CD4-positive, alpha-beta memory T cell (primary cell): Measurements from ENCODE around the gene MARK3. TPM values are rescaled to one million over a fixed set of nuclear protein-coding genes. Genes with fewer than 3 reads are reported as not detected.

ENCODE experiments used
- CTCF ChIA-PET: fragments of 350-600 bp; sonication (Branson Sonifier 250); formaldehyde crosslinking; loops from one replicate; lab custom pipeline; 2021; ENCODE audit warnings: inconsistent platforms; ENCODE audit not compliant: partially characterized antibody; lab: Charles Lee
- POLR2A ChIA-PET: fragments of 350-600 bp; sonication (Branson Sonifier 250); formaldehyde crosslinking; loops from one replicate; lab custom pipeline; 2021; ENCODE audit not compliant: partially characterized antibody; lab: Charles Lee
- DNase-seq, 5 donors: peaks; one replicate each; pipeline versions ENCODE4 v3.0.0 to v3.0.0-alpha.2; 2020 to 2022; ENCODE audit warnings: mixed read lengths in 1 of 5
- H3K27ac ChIP-seq: one replicate; pipeline ENCODE4 v1.7.0; 2013; ENCODE audit warnings: low read depth, low read length
- H3K27me3 ChIP-seq: 2 replicates; pipeline ENCODE4 v1.7.0; 2013; ENCODE audit warnings: mild to moderate bottlenecking, low read length, moderate library complexity; ENCODE audit not compliant: insufficient read depth
- H3K36me3 ChIP-seq: 2 replicates; pipeline ENCODE4 v1.7.0; 2013; ENCODE audit warnings: mild to moderate bottlenecking, low read length, moderate library complexity; ENCODE audit not compliant: insufficient read depth
- H3K4me1 ChIP-seq: 2 replicates; pipeline ENCODE4 v1.7.0; 2013; ENCODE audit warnings: mild to moderate bottlenecking, low read length, moderate library complexity; ENCODE audit not compliant: insufficient read depth
- H3K4me3 ChIP-seq, 2 donors: one replicate each; pipeline ENCODE4 v1.7.0; 2013; ENCODE audit warnings: low read length in 2 of 2, mild to moderate bottlenecking in 1 of 2
- H3K9me3 ChIP-seq, 2 donors: one replicate each; pipeline ENCODE4 v1.7.0; 2013; ENCODE audit warnings: low read length in 2 of 2, control low read depth in 1 of 2; ENCODE audit not compliant: control insufficient read depth in 1 of 2
- H3K27ac Mint-ChIP-seq, 7 donors: one replicate each; pipeline ENCODE4 v1.8.0; 2020 to 2021; ENCODE audit warnings: mixed read lengths in 7 of 7, mild to moderate bottlenecking in 6 of 7, inconsistent platforms in 3 of 7, moderate library complexity in 3 of 7
- H3K27me3 Mint-ChIP-seq, 2 donors: one replicate each; pipeline ENCODE4 v1.8.0; 2020 to 2021; ENCODE audit warnings: mixed read lengths in 2 of 2
- H3K36me3 Mint-ChIP-seq, 2 donors: one replicate each; pipeline ENCODE4 v1.8.0; 2020 to 2021; ENCODE audit warnings: mixed read lengths in 2 of 2, inconsistent platforms in 1 of 2, mild to moderate bottlenecking in 1 of 2
- H3K4me1 Mint-ChIP-seq, 4 donors: one replicate each; pipeline ENCODE4 v1.8.0; 2020 to 2021; ENCODE audit warnings: mixed read lengths in 4 of 4, mild to moderate bottlenecking in 1 of 4
- H3K4me3 Mint-ChIP-seq, 8 donors: one replicate each; pipeline ENCODE4 v1.8.0; 2020 to 2021; ENCODE audit warnings: mixed read lengths in 8 of 8, mild to moderate bottlenecking in 7 of 8, moderate library complexity in 6 of 8, inconsistent platforms in 3 of 8
- H3K9me3 Mint-ChIP-seq, 8 donors: one replicate each; pipeline ENCODE4 v1.8.0; 2020 to 2021; ENCODE audit warnings: mixed read lengths in 8 of 8, mild to moderate bottlenecking in 5 of 8, inconsistent platforms in 3 of 8, moderate library complexity in 1 of 8
- intact Hi-C: fragments of 100-400 bp; cut with micrococcal nuclease; formaldehyde crosslinking; loops from one replicate; pipeline ENCODE4 v1.15.1; 2023
- polyA plus RNA-seq, 2 donors: library from polyadenylated mRNA; unstranded; fragments of 300-500 nt; fragmentation: Illumina TruSeq; gene quantifications; one replicate each; pipeline ENCODE4 v1.2.3, GENCODE V29; 2021
- total RNA-seq, 2 experiments: library from RNA; stranded (reverse); gene quantifications; one replicate each; pipeline ENCODE4 v1.2.3, GENCODE V29; 2021

MARK3 gene
- total and polyA plus RNA-seq, 4 experiments from 2014 or later = 18.4 to 113 (median 76.2) TPM

DNA sequence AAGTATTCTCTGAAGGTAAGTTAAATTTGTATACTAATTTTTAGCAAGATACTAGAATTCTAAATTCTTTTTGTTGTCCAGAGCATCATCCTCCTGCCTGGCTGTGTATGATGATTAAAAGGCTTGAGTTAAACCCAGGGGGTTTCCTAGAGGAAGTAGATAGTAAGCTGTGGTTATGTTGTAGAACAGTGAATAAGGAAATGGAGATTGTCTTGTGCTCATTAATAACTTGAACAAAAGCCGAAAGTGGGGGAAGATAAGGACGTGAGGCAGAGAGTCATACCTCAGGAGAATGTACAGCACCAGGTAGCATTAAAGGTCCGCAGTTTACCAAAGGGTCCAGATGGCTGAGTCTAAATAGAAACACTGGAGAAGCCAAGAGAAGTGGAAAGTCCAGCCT lies 95.4 kb downstream of the MARK3 start:
- Mint-ChIP-seq H3K4me3 (peak overlapping the region in 2 of 8 donors; percentile 3 to 29), H3K27ac (peak overlapping the region; percentile 4 to 74 (median 41)), H3K9me3 (no peaks in the 10 kb centered on the region), H3K4me1 (peaks cover 11 to 17% (median 14%) of the 10 kb centered on the region in 4 donors), H3K27me3 (no peaks in the 10 kb centered on the region), H3K36me3 (peaks cover 42 to 66% of the 10 kb centered on the region in 2 donors)
- Histone ChIP-seq H3K4me3 (no peak overlapping the region), H3K4me1 (peaks cover 15% of the 10 kb centered on the region), H3K36me3 (peaks cover 40% of the 10 kb centered on the region), H3K27ac (peak overlapping the region; percentile 11), H3K27me3 (no peaks in the 10 kb centered on the region), H3K9me3 (no peaks in the 10 kb centered on the region)
- POLR2A ChIA-PET = no interaction called here
- CTCF ChIA-PET = no interaction called here
- DNase-seq = peak in 3 of 5 donors; percentile 7 to 22 (median 9)
- intact Hi-C loops = no loop called here

DNA sequence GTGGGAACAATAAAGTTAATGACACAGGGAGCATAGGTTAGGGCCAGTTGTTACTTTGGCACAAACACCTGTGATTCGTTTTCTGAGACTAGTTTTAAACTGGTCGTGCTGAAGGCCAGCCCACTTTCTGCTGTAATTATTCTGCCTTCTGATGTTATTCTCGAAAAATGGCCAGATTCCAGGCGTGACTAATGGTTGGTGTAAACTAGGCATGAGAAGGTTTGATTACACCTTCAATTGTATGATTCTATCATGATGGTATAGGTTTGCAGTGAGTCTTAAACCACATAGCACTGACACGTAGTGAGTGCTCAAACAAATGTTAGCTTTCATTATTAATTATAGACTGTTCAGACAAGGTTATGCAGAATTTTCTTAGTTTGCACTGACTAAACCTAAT lies 98.4 kb downstream of the MARK3 start:
- H3K27ac ChIP-seq = no peak overlapping the region
- Mint-ChIP-seq H3K9me3 (no peaks in the 10 kb centered on the region), H3K4me3 (no peak overlapping the region), H3K27ac (peak overlapping the region in 1 of 7 donors; percentile 30), H3K36me3 (peaks cover 35 to 54% of the 10 kb centered on the region in 2 donors), H3K27me3 (no peaks in the 10 kb centered on the region), H3K4me1 (peaks cover 11 to 17% (median 14%) of the 10 kb centered on the region in 4 donors)
- H3K36me3 ChIP-seq = peaks cover 34% of the 10 kb centered on the region
- H3K27me3 ChIP-seq = no peaks in the 10 kb centered on the region
- POLR2A ChIA-PET = no interaction called here
- CTCF ChIA-PET = no interaction called here
- DNase-seq = no peak
- intact Hi-C loops = no loop called here
- peaks cover 15% of the 10 kb centered on the region for H3K4me1 ChIP-seq
- H3K4me3 ChIP-seq = no peak overlapping the region
- no peaks in the 10 kb centered on the region for H3K9me3 ChIP-seq

DNA sequence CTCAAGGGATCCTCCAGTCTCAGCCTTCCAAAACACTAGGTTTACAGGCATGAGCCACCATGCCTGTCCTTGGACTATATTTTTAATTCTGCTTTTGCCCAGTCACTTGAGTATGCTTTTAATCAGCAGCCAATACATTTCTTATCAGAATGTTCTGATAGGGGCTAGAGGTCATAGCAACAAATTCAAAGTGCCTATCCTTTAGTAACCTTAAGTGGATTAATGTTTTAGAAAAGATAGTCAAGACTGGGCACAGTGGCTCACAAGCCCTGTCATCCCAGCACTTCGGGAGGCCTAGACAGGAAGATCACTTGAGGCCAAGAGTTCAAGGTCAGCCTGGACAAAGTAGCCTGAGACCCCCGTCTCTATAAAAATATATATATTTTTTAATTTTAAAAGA lies 100.3 kb downstream of the MARK3 start:
- ChIA-PET CTCF (no interaction called here), POLR2A (no interaction called here)
- Mint-ChIP-seq H3K27ac (peak overlapping the region in 1 of 7 donors; percentile 74), H3K4me3 (no peak overlapping the region), H3K36me3 (peaks cover 42 to 57% of the 10 kb centered on the region in 2 donors), H3K9me3 (no peaks in the 10 kb centered on the region), H3K27me3 (no peaks in the 10 kb centered on the region), H3K4me1 (peaks cover 5 to 11% (median 7%) of the 10 kb centered on the region in 4 donors)
- intact Hi-C loops = no loop called here
- H3K27ac ChIP-seq = no peak overlapping the region
- peaks cover 35% of the 10 kb centered on the region for H3K36me3 ChIP-seq
- no peak overlapping the region for H3K4me3 ChIP-seq
- no peaks in the 10 kb centered on the region for H3K27me3 ChIP-seq
- no peaks in the 10 kb centered on the region for H3K9me3 ChIP-seq
- peaks cover 5% of the 10 kb centered on the region for H3K4me1 ChIP-seq
- DNase-seq = no peak

DNA sequence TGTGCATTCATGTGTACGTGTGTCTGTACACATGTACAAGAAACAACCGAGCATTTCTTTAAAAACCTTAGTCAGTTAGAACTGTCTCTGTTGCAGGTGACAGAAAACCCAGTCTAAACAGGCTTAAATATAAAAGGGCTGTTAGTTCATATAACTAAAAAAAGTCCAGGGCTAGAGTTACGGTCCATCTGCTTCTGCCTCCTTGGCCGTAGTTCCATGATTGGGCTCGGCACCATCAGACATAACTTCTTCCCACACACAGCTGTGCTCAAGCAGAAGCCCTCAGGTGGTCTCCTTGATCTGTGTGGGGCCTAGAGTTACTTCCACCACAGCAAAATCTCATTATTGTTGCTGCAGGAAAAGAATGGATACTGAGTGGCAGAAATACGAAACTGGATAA lies 102.9 kb downstream of the MARK3 start:
- Mint-ChIP-seq H3K36me3 (peaks cover 38 to 54% of the 10 kb centered on the region in 2 donors), H3K27ac (peak overlapping the region in 4 of 7 donors; percentile 35 to 79 (median 57))

DNA sequence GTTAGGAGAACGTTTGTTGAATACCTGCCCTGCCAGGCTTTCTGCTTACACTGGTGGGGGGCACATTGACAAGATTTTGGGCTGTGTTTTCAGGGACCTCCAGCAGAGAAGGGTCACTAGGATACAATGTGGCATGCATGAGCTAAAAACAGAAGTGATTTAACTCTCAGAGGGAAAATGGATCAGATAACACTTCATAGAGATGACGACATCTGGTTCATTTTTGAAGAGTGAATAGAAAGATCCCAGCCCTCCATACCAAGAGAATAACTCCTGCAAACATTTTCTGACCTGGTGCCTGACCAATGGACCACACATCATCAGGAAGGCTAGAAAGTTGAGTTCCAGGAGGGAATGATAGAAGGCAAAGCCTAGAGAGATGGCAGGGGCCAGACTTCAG lies 103.7 kb downstream of the MARK3 start:
- no peak overlapping the region for H3K27ac ChIP-seq
- POLR2A ChIA-PET = no interaction called here
- no peaks in the 10 kb centered on the region for H3K9me3 Mint-ChIP-seq
- H3K4me1 ChIP-seq = no peaks in the 10 kb centered on the region
- H3K9me3 ChIP-seq = no peaks in the 10 kb centered on the region
- no peak overlapping the region for H3K4me3 Mint-ChIP-seq
- CTCF ChIA-PET = no interaction called here
- peaks cover 33% of the 10 kb centered on the region for H3K36me3 ChIP-seq
- DNase-seq = no peak
- intact Hi-C loops = no loop called here
- H3K27me3 ChIP-seq = no peaks in the 10 kb centered on the region
- H3K36me3 Mint-ChIP-seq = peaks cover 34 to 50% of the 10 kb centered on the region in 2 donors
- H3K4me1 Mint-ChIP-seq = peaks cover 0 to 2% (median 0%) of the 10 kb centered on the region in 4 donors
- H3K27ac Mint-ChIP-seq = peak overlapping the region in 3 of 7 donors; percentile 0 to 44 (median 35)
- no peaks in the 10 kb centered on the region for H3K27me3 Mint-ChIP-seq
- no peak overlapping the region for H3K4me3 ChIP-seq

More for the DNA sequence above, 102.9 kb downstream of the MARK3 start:
- Histone ChIP-seq H3K4me3 (no peak overlapping the region), H3K27me3 (no peaks in the 10 kb centered on the region), H3K4me1 (no peaks in the 10 kb centered on the region), H3K36me3 (peaks cover 39% of the 10 kb centered on the region), H3K27ac (no peak overlapping the region), H3K9me3 (no peaks in the 10 kb centered on the region)
- intact Hi-C loops = no loop called here
- ChIA-PET CTCF (interaction anchor here (0.9 kb wide), 1 partner anchor 12 kb away, joined by 3 read pairs; no protein-coding TSS in a partner anchor), POLR2A (no interaction called here)
- Mint-ChIP-seq H3K27me3 (no peaks in the 10 kb centered on the region), H3K4me1 (peaks cover 0 to 2% (median under 1%) of the 10 kb centered on the region in 4 donors), H3K9me3 (no peaks in the 10 kb centered on the region), H3K4me3 (no peak overlapping the region)
- no peak for DNase-seq

DNA sequence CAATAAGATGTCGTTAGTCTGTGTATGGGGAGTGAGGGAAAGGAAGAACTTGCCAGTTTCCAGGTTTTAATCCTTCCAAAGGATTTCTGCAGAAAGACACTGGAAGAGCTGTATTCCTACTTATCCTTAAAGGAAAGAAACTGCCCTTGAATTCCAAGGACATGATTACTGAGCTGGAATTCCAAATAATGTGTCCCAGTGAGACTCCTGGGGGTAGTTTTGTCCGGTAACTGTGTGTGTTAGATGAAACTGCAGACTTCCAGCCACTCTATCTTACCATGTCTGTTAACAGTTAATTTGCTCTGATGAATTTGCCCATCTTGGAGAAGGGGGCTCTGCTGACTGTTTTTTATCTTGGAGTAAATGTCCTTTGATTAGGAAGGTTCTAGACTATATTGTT lies 104.4 kb downstream of the MARK3 start:
- Mint-ChIP-seq H3K4me3 (no peak overlapping the region), H3K4me1 (peaks cover 0 to 2% (median 0%) of the 10 kb centered on the region in 4 donors), H3K27ac (peak overlapping the region in 3 of 7 donors; percentile 22 to 66 (median 44)), H3K27me3 (no peaks in the 10 kb centered on the region), H3K36me3 (peaks cover 33 to 51% of the 10 kb centered on the region in 2 donors), H3K9me3 (no peaks in the 10 kb centered on the region)
- Histone ChIP-seq H3K4me3 (no peak overlapping the region), H3K36me3 (peaks cover 33% of the 10 kb centered on the region), H3K27me3 (no peaks in the 10 kb centered on the region), H3K9me3 (no peaks in the 10 kb centered on the region), H3K4me1 (no peaks in the 10 kb centered on the region), H3K27ac (no peak overlapping the region)
- intact Hi-C loops = no loop called here
- DNase-seq = no peak
- ChIA-PET CTCF (interaction anchor here (0.6 kb wide), 1 partner anchor 76 kb away, joined by 3 read pairs; no protein-coding TSS in a partner anchor), POLR2A (interaction anchor here (0.8 kb wide), 1 partner anchor 10 kb away, joined by 3 read pairs; no protein-coding TSS in a partner anchor)

DNA sequence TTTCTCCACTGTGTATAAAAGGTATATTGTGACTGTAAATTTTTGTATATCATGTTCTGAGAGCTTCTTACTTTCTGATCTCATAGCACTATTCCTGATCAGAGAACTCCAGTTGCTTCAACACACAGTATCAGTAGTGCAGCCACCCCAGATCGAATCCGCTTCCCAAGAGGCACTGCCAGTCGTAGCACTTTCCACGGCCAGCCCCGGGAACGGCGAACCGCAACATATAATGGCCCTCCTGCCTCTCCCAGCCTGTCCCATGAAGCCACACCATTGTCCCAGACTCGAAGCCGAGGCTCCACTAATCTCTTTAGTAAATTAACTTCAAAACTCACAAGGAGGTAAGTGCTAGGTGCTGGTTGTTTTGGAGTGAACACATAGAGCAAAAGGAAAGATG lies 106.5 kb downstream of the MARK3 start:
- Mint-ChIP-seq H3K9me3 (no peaks in the 10 kb centered on the region), H3K4me3 (no peak overlapping the region), H3K4me1 (peaks cover 0 to 2% (median 0%) of the 10 kb centered on the region in 4 donors), H3K36me3 (peaks cover 37 to 60% of the 10 kb centered on the region in 2 donors), H3K27ac (peak overlapping the region in 1 of 7 donors; percentile 64), H3K27me3 (no peaks in the 10 kb centered on the region)
- Histone ChIP-seq H3K27me3 (no peaks in the 10 kb centered on the region), H3K27ac (no peak overlapping the region), H3K4me3 (no peak overlapping the region), H3K4me1 (no peaks in the 10 kb centered on the region), H3K9me3 (no peaks in the 10 kb centered on the region), H3K36me3 (peaks cover 45% of the 10 kb centered on the region)
- intact Hi-C loops = no loop called here
- no peak for DNase-seq
- POLR2A ChIA-PET = no interaction called here
- CTCF ChIA-PET = no interaction called here
